Measurements from ENCODE around the gene CPEB3.
"Not testable (repeated sequence)": the region's sequence is repeated elsewhere in the genome, so short reads cannot be mapped to it uniquely, and the experiment has no call there.

CPEB3 gene

GRCh38 chr10:92119340-92119739 lies 171.5 kb downstream of the CPEB3 start:
- H3K36me3 ChIP-seq (ENCODE audit: insufficient read depth, low read length) = no peaks in the 10 kb centered on the region
- DNase-seq (ENCODE audit: low read depth, low spot score) = no peak
- TF ChIP-seq FOXP2 (optimal IDR thresholded peaks at IDR 0.05; ENCODE audit: control extremely low read depth, extremely low read length, insufficient read depth) (no peak), EZH2 (IDR thresholded peaks at IDR 0.05) (no peak), POLR2AphosphoS5 (IDR thresholded peaks at IDR 0.05; ENCODE audit: borderline replicate concordance, low read depth, low read length) (no peak)

DNA sequence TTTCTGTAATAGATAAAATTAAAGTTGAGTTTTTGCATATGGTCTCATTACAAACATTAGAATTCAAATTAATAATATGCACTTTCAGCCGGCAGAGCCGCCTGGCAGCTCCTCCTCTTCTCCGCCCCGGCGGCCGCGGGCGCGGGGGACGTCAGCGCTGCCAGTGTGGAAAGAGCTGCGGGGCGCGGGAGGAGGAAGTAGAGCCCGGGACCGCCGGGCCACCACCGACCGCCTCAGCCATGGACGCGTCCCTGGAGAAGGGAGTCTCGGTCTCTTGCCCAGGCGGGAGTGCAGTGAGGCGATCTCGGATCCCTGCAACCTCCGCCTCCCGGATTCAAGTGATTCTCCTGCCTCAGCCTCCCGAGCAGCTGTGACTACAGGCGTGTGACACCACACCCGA lies 176.0 kb downstream of the CPEB3 start:
- not testable (repeated sequence) for H3K36me3 ChIP-seq (ENCODE audit: insufficient read depth, low read length); H3K9me3 ChIP-seq (ENCODE audit: low read depth, low read length); H3K27ac ChIP-seq; H3K9ac ChIP-seq (ENCODE audit: insufficient read length); DNase-seq (ENCODE audit: low read depth, low spot score); H3K4me3 ChIP-seq

More at GRCh38 chr10:92119340-92119739, 171.5 kb downstream of the CPEB3 start:
- Histone ChIP-seq H3K27ac (no peak overlapping the region), H3K9ac (ENCODE audit: insufficient read length) (no peak overlapping the region), H3K4me3 (no peak overlapping the region), H3K9me3 (ENCODE audit: low read depth, low read length) (no peaks in the 10 kb centered on the region)

DNA sequence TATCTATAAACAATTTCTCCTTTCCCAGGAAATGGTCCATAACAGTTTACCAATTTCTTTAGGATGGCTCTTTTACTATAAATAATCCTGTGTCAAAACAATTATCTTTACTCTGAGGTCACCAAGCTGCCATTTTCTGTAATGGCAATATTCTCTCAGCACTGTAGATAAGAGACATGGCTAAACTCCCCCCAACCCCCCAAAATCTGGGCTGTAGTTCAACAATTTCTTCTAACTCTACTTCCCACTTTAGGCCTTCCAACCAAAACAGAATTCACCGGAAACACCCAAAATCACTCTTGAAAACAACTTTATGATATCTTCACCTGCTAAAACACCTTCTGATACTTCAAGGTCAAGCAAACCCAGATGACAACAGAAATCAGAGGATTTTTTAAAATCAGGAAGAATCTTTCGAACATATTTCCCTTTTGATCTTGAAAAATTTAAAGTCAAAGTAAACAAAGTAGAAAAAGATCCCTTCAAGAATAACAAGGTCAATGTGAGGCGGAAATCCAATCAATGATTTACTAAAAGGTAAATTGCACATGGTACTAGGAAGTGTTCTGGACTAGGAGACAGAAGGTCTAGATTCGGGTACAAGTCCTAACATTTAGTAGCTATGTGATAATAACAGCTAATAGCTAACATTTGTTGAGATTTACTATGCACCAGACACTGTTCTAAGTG lies 176.8 kb downstream of the CPEB3 start:
- H3K4me3 ChIP-seq = no peak overlapping the region
- TF ChIP-seq POLR2AphosphoS5 (IDR thresholded peaks at IDR 0.05; ENCODE audit: borderline replicate concordance, low read depth, low read length) = no peak
- DNase-seq (ENCODE audit: low read depth, low spot score) = no peak
- no peaks in the 10 kb centered on the region for H3K9me3 ChIP-seq (ENCODE audit: low read depth, low read length)
- H3K27ac ChIP-seq = no peak overlapping the region
- no peak overlapping the region for H3K9ac ChIP-seq (ENCODE audit: insufficient read length)
- H3K36me3 ChIP-seq (ENCODE audit: insufficient read depth, low read length) = no peaks in the 10 kb centered on the region

DNA sequence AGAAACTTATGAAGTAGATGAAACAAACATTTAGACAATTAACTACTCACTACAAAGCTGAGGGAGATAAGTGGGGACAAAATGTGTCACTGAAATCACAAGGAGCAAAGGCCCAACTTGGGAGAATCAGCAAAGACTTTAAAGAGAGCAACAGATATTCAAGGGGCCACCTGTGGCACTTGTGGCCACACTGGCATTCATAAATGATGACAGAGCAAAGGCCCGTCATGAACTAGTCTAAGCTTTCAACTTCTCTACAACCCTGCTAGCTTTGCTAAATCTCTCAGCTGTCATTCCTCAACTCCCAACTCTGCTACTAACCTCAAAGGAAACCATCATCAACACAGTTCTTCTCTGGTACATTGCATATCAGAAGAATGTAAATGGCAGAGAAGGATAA lies 178.4 kb downstream of the CPEB3 start:
- no peak for DNase-seq (ENCODE audit: low read depth, low spot score)
- Histone ChIP-seq H3K9me3 (ENCODE audit: low read depth, low read length) (no peaks in the 10 kb centered on the region), H3K27ac (no peak overlapping the region), H3K36me3 (ENCODE audit: insufficient read depth, low read length) (no peaks in the 10 kb centered on the region), H3K9ac (ENCODE audit: insufficient read length) (no peak overlapping the region), H3K4me3 (no peak overlapping the region)
- TF ChIP-seq EZH2 (IDR thresholded peaks at IDR 0.05) = no peak
- no peak for TF ChIP-seq FOXP2 (optimal IDR thresholded peaks at IDR 0.05; ENCODE audit: control extremely low read depth, extremely low read length, insufficient read depth)
- TF ChIP-seq POLR2AphosphoS5 (IDR thresholded peaks at IDR 0.05; ENCODE audit: borderline replicate concordance, low read depth, low read length) = no peak

GRCh38 chr10:92111336-92111939 lies 179.4 kb downstream of the CPEB3 start:
- no peaks in the 10 kb centered on the region for H3K36me3 ChIP-seq (ENCODE audit: insufficient read depth, low read length)

DNA sequence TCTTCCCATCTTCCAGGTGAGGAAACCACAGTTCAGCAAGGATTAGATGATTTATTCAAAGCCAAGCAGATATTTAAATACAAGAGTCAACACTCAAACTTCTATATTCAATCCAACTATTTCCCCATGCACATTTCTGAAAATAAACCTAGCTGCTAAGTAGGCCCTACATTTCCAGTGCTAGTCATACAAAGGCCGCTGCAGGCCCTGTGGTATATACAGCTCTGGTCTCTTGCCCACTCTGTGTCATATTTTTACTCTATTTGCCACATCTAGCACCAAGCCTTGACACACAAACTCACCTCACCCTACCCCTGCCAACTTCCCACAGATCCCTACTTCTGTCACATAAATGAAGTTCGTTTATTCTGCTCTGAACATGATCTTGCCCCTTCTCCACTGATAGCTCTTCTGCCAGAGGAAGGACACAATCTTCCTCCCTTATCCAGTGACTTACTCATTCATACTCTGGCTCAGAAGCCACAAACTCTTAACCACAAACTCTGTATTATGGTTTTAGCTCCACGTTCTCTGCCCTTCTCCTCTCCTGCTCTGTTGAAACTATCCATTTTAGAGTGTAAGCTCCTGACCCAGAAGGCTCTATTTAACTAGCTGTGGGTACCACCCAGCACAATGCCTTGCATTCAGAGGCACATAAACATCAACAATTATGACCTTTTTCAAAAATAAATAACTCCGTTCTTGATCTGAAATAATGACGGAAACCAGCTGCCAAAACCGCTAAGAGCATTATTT lies 180.7 kb downstream of the CPEB3 start:
- Histone ChIP-seq H3K27ac (no peak overlapping the region), H3K9ac (ENCODE audit: insufficient read length) (no peak overlapping the region), H3K9me3 (ENCODE audit: low read depth, low read length) (no peaks in the 10 kb centered on the region), H3K4me3 (no peak overlapping the region), H3K36me3 (ENCODE audit: insufficient read depth, low read length) (no peaks in the 10 kb centered on the region)
- no peak for DNase-seq (ENCODE audit: low read depth, low spot score)
- no peak for TF ChIP-seq EZH2 (IDR thresholded peaks at IDR 0.05)
- no peak for TF ChIP-seq FOXP2 (optimal IDR thresholded peaks at IDR 0.05; ENCODE audit: control extremely low read depth, extremely low read length, insufficient read depth)
- TF ChIP-seq POLR2AphosphoS5 (IDR thresholded peaks at IDR 0.05; ENCODE audit: borderline replicate concordance, low read depth, low read length) = no peak

More at GRCh38 chr10:92111336-92111939, 179.4 kb downstream of the CPEB3 start:
- H3K9me3 ChIP-seq (ENCODE audit: low read depth, low read length) = no peaks in the 10 kb centered on the region
- no peak for DNase-seq (ENCODE audit: low read depth, low spot score)
- no peak overlapping the region for H3K9ac ChIP-seq (ENCODE audit: insufficient read length)
- no peak overlapping the region for H3K4me3 ChIP-seq
- no peak for TF ChIP-seq EZH2 (IDR thresholded peaks at IDR 0.05)
- TF ChIP-seq FOXP2 (optimal IDR thresholded peaks at IDR 0.05; ENCODE audit: control extremely low read depth, extremely low read length, insufficient read depth) = no peak
- no peak for TF ChIP-seq POLR2AphosphoS5 (IDR thresholded peaks at IDR 0.05; ENCODE audit: borderline replicate concordance, low read depth, low read length)
- H3K27ac ChIP-seq = no peak overlapping the region

DNA sequence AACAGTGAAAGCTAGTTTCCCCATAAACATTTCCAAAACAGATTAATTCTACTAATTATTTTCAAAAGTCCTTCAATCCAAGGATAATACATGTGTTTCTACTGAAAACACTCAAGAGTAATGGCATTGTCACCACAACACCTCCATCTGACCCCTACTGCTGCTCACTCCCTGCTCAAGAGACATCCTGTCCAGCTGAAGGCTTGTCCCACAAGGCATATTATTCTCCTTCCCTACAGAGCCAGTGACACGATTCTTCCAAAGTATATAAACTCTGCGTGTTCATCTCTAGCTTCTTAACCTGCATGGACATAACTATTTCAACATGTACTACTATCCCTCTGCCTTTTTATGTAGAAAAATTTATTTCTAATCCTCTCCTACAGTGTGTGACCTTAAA lies 182.1 kb downstream of the CPEB3 start:
- TF ChIP-seq EZH2 (IDR thresholded peaks at IDR 0.05) (no peak), FOXP2 (optimal IDR thresholded peaks at IDR 0.05; ENCODE audit: control extremely low read depth, extremely low read length, insufficient read depth) (no peak), POLR2AphosphoS5 (IDR thresholded peaks at IDR 0.05; ENCODE audit: borderline replicate concordance, low read depth, low read length) (no peak)
- Histone ChIP-seq H3K36me3 (ENCODE audit: insufficient read depth, low read length) (no peaks in the 10 kb centered on the region), H3K4me3 (no peak overlapping the region), H3K9ac (ENCODE audit: insufficient read length) (no peak overlapping the region), H3K27ac (no peak overlapping the region), H3K9me3 (ENCODE audit: low read depth, low read length) (no peaks in the 10 kb centered on the region)
- no peak for DNase-seq (ENCODE audit: low read depth, low spot score)

DNA sequence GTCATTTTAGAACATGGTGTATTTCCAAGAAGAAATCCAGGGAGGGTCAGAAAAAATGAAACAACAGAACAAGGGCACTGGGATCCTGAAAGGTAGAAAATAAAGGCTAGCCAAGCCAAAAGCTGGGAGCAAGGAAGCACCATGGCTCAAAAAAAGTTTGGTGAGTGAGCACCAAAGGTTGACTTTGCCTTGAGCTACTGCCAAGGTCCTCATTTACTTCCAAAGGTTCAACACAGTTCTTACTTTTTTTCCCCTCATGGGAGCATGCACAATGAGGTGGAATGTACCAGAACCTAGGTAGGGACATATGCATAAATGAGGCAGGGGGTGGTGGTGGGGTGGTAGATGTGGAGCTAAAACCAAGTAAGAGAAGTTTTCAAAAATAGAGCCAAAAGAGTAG lies 182.8 kb downstream of the CPEB3 start:
- no peak for TF ChIP-seq EZH2 (IDR thresholded peaks at IDR 0.05)
- no peak for TF ChIP-seq POLR2AphosphoS5 (IDR thresholded peaks at IDR 0.05; ENCODE audit: borderline replicate concordance, low read depth, low read length)
- no peak for TF ChIP-seq FOXP2 (optimal IDR thresholded peaks at IDR 0.05; ENCODE audit: control extremely low read depth, extremely low read length, insufficient read depth)
- Histone ChIP-seq H3K9ac (ENCODE audit: insufficient read length) (no peak overlapping the region), H3K36me3 (ENCODE audit: insufficient read depth, low read length) (no peaks in the 10 kb centered on the region), H3K27ac (no peak overlapping the region), H3K4me3 (no peak overlapping the region), H3K9me3 (ENCODE audit: low read depth, low read length) (no peaks in the 10 kb centered on the region)
- DNase-seq (ENCODE audit: low read depth, low spot score) = no peak
